Measurements from ENCODE around the gene CHRNA3.
A peak's percentile ranks its signal among the peaks of the same experiment; 100 is the strongest.

Gene CHRNA3

GRCh38 chr15:78573416-78573815, 47.4 kb downstream of the CHRNA3 start:
- no peak overlapping the region for H3K27ac ChIP-seq
- no peaks in the 10 kb centered on the region for H3K27me3 ChIP-seq (replicated peaks)
- H3K36me3 ChIP-seq (replicated peaks) = no peaks in the 10 kb centered on the region
- H3K4me3 ChIP-seq (ENCODE audit: low read depth, low read length) = no peak overlapping the region
- in situ Hi-C loops (cut with HindIII; ENCODE audit: low pct_ligation_motif_present, low sequenced_read_pairs) = no loop called here
- TF ChIP-seq CTCF (IDR thresholded peaks at IDR 0.05; ENCODE audit: low read depth, low read length, missing control alignments) = no peak
- DNase-seq = no peak

- H3K4me3 ChIP-seq (ENCODE audit: low read depth, low read length) = no peak overlapping the region
- H3K27me3 ChIP-seq (replicated peaks) = no peaks in the 10 kb centered on the region
- H3K36me3 ChIP-seq (replicated peaks) = no peaks in the 10 kb centered on the region
- no peak for DNase-seq
- no peak overlapping the region for H3K27ac ChIP-seq
- in situ Hi-C loops (cut with HindIII; ENCODE audit: low pct_ligation_motif_present, low sequenced_read_pairs) = no loop called here
- TF ChIP-seq CTCF (IDR thresholded peaks at IDR 0.05; ENCODE audit: low read depth, low read length, missing control alignments) = no peak
Observed at GRCh38 chr15:78571382-78571781, 49.4 kb downstream of the CHRNA3 start.

- in situ Hi-C loops (cut with HindIII; ENCODE audit: low pct_ligation_motif_present, low sequenced_read_pairs) = no loop called here
- H3K36me3 ChIP-seq (replicated peaks) = no peaks in the 10 kb centered on the region
- no peaks in the 10 kb centered on the region for H3K27me3 ChIP-seq (replicated peaks)
- no peak for TF ChIP-seq CTCF (IDR thresholded peaks at IDR 0.05; ENCODE audit: low read depth, low read length, missing control alignments)
- no peak for DNase-seq
- no peak overlapping the region for H3K27ac ChIP-seq
- no peak overlapping the region for H3K4me3 ChIP-seq (ENCODE audit: low read depth, low read length)
Observed at GRCh38 chr15:78570710-78571109, 50.1 kb downstream of the CHRNA3 start.

GRCh38 chr15:78567531-78567930, 53.3 kb downstream of the CHRNA3 start:
- Histone ChIP-seq H3K27me3 (replicated peaks) (no peaks in the 10 kb centered on the region), H3K36me3 (replicated peaks) (no peaks in the 10 kb centered on the region), H3K27ac (no peak overlapping the region), H3K4me3 (ENCODE audit: low read depth, low read length) (no peak overlapping the region)
- no peak for TF ChIP-seq CTCF (IDR thresholded peaks at IDR 0.05; ENCODE audit: low read depth, low read length, missing control alignments)
- no peak for DNase-seq
- in situ Hi-C loops (cut with HindIII; ENCODE audit: low pct_ligation_motif_present, low sequenced_read_pairs) = no loop called here

GRCh38 chr15:78565951-78566774, 54.6 kb downstream of the CHRNA3 start:
- TF ChIP-seq CTCF (IDR thresholded peaks at IDR 0.05; ENCODE audit: low read depth, low read length, missing control alignments) = peak; percentile 57
- Histone ChIP-seq H3K27ac (no peak overlapping the region), H3K36me3 (replicated peaks) (no peaks in the 10 kb centered on the region), H3K4me3 (ENCODE audit: low read depth, low read length) (peak overlapping the region; percentile 61), H3K27me3 (replicated peaks) (no peaks in the 10 kb centered on the region)
- DNase-seq = no peak
- in situ Hi-C loops (cut with HindIII; ENCODE audit: low pct_ligation_motif_present, low sequenced_read_pairs) = no loop called here
